CD4-positive, CD25-positive, alpha-beta regulatory T cell (primary cell): ENCODE measurements around the gene STK32C. TPM values are rescaled to one million over a fixed set of nuclear protein-coding genes. Genes with fewer than 3 reads are reported as not detected.

Experiments used
- ATAC-seq, 2 donors: fragments of 150-1000 bp; cut with Tn5 transposase; one replicate each; pipeline ENCODE4 v1.10.0; 2021; ENCODE audit warnings: low read depth in 2 of 2, moderate number of reproducible peaks in 2 of 2, moderate library complexity in 1 of 2
- DNase-seq, 3 donors: peaks; one replicate each; pipeline versions ENCODE4 v3.0.0 to v3.0.0-alpha.2; 2012 to 2022; ENCODE audit warnings: mixed read lengths in 1 of 3
- H3K27ac ChIP-seq: one replicate; pipeline ENCODE4 v1.7.0; 2013; ENCODE audit warnings: mild to moderate bottlenecking, low read length; ENCODE audit not compliant: insufficient read depth, poor library complexity, severe bottlenecking
- H3K27me3 ChIP-seq: one replicate; pipeline ENCODE4 v1.7.0; 2013; ENCODE audit warnings: low read length; ENCODE audit not compliant: control insufficient read depth, insufficient read depth
- H3K36me3 ChIP-seq: one replicate; pipeline ENCODE4 v1.7.0; 2013; ENCODE audit warnings: mild to moderate bottlenecking, low read length, moderate library complexity; ENCODE audit not compliant: control insufficient read depth, insufficient read depth
- H3K4me1 ChIP-seq: 2 replicates; pipeline ENCODE4 v1.7.0; 2013; ENCODE audit warnings: mild to moderate bottlenecking, low read length; ENCODE audit not compliant: insufficient read depth, control insufficient read depth, poor library complexity, severe bottlenecking
- H3K4me3 ChIP-seq: one replicate; pipeline ENCODE4 v1.7.0; 2013; ENCODE audit warnings: low read depth, mild to moderate bottlenecking, low read length, moderate library complexity
- H3K9me3 ChIP-seq, 2 experiments: 1 replicate in 1 of 2; 2 replicates in 1 of 2; pipeline ENCODE4 v1.7.0; 2013; ENCODE audit warnings: low read length in 2 of 2, mild to moderate bottlenecking in 1 of 2, moderate library complexity in 1 of 2; ENCODE audit not compliant: control insufficient read depth in 2 of 2
- H3K27ac Mint-ChIP-seq, 3 donors: one replicate each; pipeline ENCODE4 v1.8.0; 2020 to 2022; ENCODE audit warnings: mild to moderate bottlenecking in 3 of 3, mixed read lengths in 3 of 3, moderate library complexity in 2 of 3
- H3K27me3 Mint-ChIP-seq: one replicate; pipeline ENCODE4 v1.8.0; 2022; ENCODE audit warnings: mild to moderate bottlenecking, mixed read lengths
- H3K36me3 Mint-ChIP-seq: one replicate; pipeline ENCODE4 v1.8.0; 2020; ENCODE audit warnings: mixed read lengths
- H3K4me1 Mint-ChIP-seq, 4 donors: one replicate each; pipeline ENCODE4 v1.8.0; 2020 to 2022; ENCODE audit warnings: mixed read lengths in 4 of 4, mild to moderate bottlenecking in 1 of 4
- H3K4me3 Mint-ChIP-seq, 4 donors: one replicate each; pipeline ENCODE4 v1.8.0; 2020 to 2022; ENCODE audit warnings: mild to moderate bottlenecking in 4 of 4, mixed read lengths in 4 of 4, moderate library complexity in 3 of 4
- H3K9me3 Mint-ChIP-seq, 7 donors: one replicate each; pipeline ENCODE4 v1.8.0; 2020 to 2022; ENCODE audit warnings: mixed read lengths in 7 of 7, mild to moderate bottlenecking in 3 of 7, moderate library complexity in 2 of 7
- polyA plus RNA-seq, 4 donors: library from polyadenylated mRNA; unstranded; fragments of 300-500 nt; fragmentation: Illumina TruSeq; gene quantifications; one replicate each; pipeline ENCODE4 v1.2.3, GENCODE V29; 2021
- total RNA-seq: library from RNA; stranded (reverse); gene quantifications from one replicate; pipeline ENCODE4 v1.2.3, GENCODE V29; 2022

Gene STK32C
- total and polyA plus RNA-seq, 5 donors from 2014 or later, result 3.5 to 7.0 (median 6.6) TPM

DNA sequence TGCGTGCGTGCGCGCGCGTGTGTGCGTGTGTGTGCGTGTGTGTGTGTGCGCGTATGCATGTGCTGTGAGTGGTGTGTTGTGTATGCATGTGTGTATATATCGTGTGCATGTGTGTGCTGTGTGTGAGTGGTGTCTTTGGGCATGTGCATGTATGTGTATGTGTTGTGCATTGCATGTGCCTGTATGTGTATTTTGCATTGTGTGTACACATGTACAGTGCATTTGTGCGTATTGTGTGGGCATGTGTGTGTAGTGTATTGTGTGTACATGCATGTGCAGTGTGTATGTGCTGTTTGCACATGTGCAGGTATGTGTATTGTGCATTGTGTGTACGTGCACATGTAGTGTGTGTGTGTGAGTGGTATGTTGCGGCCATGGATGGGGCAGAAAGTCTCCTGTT is 127.0 kb downstream of the STK32C start:
- DNase-seq (no peak), ATAC-seq (no peak)
- Histone ChIP-seq H3K27me3 (peaks cover 9% of the 10 kb centered on the region), H3K9me3 (no peaks in the 10 kb centered on the region), H3K4me3 (no peak overlapping the region), H3K36me3 (no peaks in the 10 kb centered on the region), H3K27ac (no peak overlapping the region), H3K4me1 (peaks cover 3% of the 10 kb centered on the region)
- Mint-ChIP-seq H3K27me3 (peaks cover 11% of the 10 kb centered on the region), H3K27ac (no peak overlapping the region), H3K4me1 (peaks cover 0 to 6% (median 3%) of the 10 kb centered on the region in 4 donors), H3K4me3 (no peak overlapping the region), H3K9me3 (peaks cover 0 to 2% (median 0%) of the 10 kb centered on the region in 7 donors), H3K36me3 (no peaks in the 10 kb centered on the region)

DNA sequence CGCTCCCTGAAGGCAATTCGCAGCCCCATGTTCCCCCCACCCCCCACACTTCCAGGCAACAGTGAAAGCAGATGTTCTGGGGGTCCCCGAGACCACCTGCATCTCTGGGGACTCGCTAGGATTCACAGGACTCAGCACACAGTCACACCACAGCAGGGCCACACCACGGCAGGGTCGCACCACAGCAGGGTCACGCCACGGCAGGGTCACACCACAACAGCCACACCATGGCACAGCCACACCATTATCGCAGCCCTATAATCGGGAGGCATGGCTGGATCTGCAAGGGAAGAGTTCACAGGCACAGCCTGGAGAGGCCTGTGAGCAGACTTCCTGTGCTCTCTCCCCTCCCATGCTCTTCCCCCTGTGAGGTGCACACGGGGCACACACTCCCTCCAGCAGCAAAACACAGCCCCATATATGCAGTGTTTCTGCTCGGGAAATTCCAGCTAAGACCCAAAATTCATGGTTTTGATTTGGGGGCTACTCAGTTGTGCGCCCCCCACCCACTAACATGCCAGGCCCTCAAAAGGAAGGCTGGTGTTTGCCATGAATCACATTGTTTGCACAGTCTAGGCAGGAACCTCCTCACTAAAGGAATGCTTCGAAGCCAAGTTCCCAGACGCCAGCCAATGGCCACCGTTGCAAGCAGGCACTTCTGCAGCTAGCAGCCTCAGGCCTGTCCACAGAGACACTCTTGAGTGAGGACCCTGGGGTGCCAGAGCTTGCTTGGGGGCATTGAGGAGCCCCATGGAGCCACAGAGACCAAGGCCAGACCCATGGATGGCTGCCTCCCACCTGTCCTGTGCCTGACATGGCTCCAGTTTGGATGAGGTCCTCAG is 128.0 kb downstream of the STK32C start:
- H3K4me1 ChIP-seq, result no peaks in the 10 kb centered on the region
- no peaks in the 10 kb centered on the region for H3K36me3 ChIP-seq
- Mint-ChIP-seq H3K27ac (no peak overlapping the region), H3K4me1 (peaks cover 0 to 4% (median under 1%) of the 10 kb centered on the region in 4 donors), H3K4me3 (no peak overlapping the region), H3K9me3 (peaks cover 0 to 2% (median 0%) of the 10 kb centered on the region in 7 donors), H3K27me3 (peaks cover 8% of the 10 kb centered on the region), H3K36me3 (no peaks in the 10 kb centered on the region)
- H3K4me3 ChIP-seq, result no peak overlapping the region
- DNase-seq (no peak), ATAC-seq (no peak)
- H3K27ac ChIP-seq, result no peak overlapping the region
- H3K9me3 ChIP-seq, result no peaks in the 10 kb centered on the region
- H3K27me3 ChIP-seq, result peaks cover 7% of the 10 kb centered on the region

DNA sequence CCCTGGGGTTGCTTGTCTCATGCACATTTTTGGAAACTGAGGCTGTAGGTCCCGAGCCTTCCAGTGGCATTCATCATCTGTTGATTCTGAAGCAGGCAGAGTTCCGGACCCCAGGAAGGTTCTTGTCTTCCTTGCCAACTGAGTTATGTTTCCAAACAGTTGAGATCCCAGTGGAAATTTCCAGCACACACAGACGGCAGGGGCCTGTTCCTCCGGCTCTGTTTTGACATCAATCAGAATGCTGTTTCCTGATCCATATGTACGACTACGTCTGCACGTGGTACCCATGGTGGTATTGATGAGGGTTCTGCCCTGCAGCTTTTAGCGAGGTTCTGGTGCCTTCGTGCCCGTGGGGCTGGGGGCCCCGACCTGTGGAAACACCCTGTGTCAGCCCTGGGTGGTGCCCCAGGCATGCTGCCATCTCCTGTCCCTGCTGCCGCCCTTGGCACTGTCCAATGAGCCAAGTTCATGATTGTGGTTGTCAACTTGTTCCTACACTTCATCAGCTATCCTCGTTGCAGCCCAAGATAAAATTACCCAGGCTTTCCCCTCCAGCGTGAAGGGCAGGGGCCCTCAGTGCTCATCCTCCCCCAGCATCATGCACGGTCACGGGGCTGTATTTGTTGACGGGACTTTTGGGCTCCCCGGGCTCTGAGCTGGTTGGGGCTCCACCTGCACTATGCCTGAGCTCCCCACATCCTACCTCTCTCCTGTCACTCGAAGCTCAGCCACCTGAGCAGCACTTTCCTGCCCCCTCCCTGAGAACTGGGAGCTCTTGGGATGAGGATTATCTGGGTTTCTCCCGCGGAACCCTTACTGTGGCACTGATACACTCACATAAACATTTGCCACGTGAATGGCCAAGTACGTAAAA is 128.8 kb downstream of the STK32C start:
- H3K4me3 ChIP-seq, result no peak overlapping the region
- no peak overlapping the region for H3K27ac ChIP-seq
- Mint-ChIP-seq H3K27ac (no peak overlapping the region), H3K36me3 (no peaks in the 10 kb centered on the region), H3K4me3 (no peak overlapping the region), H3K9me3 (peaks cover 0 to 5% (median 0%) of the 10 kb centered on the region in 7 donors), H3K27me3 (peaks cover 4% of the 10 kb centered on the region), H3K4me1 (no peaks in the 10 kb centered on the region)
- ATAC-seq, result no peak
- H3K9me3 ChIP-seq, result no peaks in the 10 kb centered on the region
- peaks cover 7% of the 10 kb centered on the region for H3K27me3 ChIP-seq
- H3K36me3 ChIP-seq, result no peaks in the 10 kb centered on the region
- DNase-seq, result no peak
- no peaks in the 10 kb centered on the region for H3K4me1 ChIP-seq

DNA sequence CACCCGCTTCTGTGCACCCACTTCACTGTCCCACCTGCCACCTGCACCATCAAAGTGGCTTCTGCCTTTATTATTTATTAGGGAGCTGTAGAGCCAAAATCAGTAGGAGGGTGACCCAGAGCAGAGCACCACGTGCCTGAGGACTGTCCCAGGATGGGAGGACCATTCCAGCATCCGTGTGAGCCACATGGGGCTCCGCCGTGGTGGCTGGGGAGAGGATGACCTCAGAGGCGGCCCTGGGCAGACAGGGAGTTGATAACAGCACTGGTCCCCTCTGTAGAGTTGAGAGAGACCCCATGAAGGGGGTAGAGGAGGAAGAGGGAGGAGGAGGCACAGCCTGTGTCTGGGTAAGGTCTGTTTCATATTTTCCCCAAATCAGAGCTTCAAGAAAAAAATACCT is 129.7 kb downstream of the STK32C start:
- ATAC-seq (no peak), DNase-seq (no peak)
- H3K27ac Mint-ChIP-seq, result peak overlapping the region in 1 of 3 donors; percentile 36
- peaks cover 0 to 3% (median 0%) of the 10 kb centered on the region in 4 donors for H3K4me1 Mint-ChIP-seq
- Histone ChIP-seq H3K27me3 (peaks cover 7% of the 10 kb centered on the region), H3K4me3 (no peak overlapping the region), H3K9me3 (no peaks in the 10 kb centered on the region), H3K4me1 (no peaks in the 10 kb centered on the region), H3K36me3 (no peaks in the 10 kb centered on the region), H3K27ac (no peak overlapping the region)
- H3K9me3 Mint-ChIP-seq, result peaks cover 0 to 6% (median 0%) of the 10 kb centered on the region in 7 donors
- no peaks in the 10 kb centered on the region for H3K36me3 Mint-ChIP-seq
- no peak overlapping the region for H3K4me3 Mint-ChIP-seq
- peaks cover 3% of the 10 kb centered on the region for H3K27me3 Mint-ChIP-seq

DNA sequence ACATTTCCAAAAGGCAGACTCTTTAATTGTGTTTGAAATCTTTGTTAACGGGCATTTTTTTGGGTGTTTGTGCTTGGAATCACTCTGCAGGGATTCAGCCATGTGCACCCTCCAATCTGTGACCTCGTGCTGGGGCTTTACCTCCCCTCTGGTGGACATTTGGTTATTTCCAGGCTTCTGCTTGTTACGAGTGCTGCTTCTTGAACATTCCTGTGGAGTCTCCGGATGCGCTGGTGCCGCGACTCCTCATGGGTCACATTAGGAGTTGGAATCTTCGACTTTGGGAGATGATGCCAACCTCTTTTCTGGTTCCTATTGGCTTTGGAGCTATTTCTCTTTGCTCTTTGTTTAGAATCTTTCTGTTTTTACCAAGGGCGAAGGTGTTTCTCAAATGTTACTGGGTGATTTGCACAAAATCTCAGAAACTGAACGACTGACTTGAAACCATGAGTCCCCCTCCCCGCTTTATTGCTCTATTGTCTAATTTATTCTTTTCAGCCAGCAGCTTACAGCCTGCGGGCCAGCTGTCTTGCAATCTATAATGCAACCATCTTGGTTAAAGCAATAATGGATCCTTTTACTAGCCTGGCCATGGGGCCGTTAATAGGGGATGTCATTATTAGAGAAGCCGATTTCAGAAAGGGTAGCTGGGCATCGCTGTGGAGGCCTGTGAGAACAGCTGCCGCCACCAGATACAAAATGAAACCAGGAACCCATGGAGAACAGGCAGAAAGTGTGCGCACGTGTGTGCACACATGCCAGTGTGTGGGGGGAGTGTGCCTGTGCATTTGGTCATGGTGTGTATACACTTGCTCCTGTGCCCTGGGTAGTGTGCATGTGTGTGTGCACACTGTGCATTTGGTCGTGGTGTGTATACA is 130.9 kb downstream of the STK32C start:
- no peak overlapping the region for H3K4me3 ChIP-seq
- peaks cover 7% of the 10 kb centered on the region for H3K27me3 ChIP-seq
- H3K27ac ChIP-seq, result no peak overlapping the region
- H3K27me3 Mint-ChIP-seq, result peaks cover 4% of the 10 kb centered on the region
- no peaks in the 10 kb centered on the region for H3K36me3 Mint-ChIP-seq
- H3K36me3 ChIP-seq, result no peaks in the 10 kb centered on the region
- H3K4me1 ChIP-seq, result no peaks in the 10 kb centered on the region
- ATAC-seq, result no peak
- no peak overlapping the region for H3K4me3 Mint-ChIP-seq
- H3K9me3 Mint-ChIP-seq, result peaks cover 0 to 6% (median 0%) of the 10 kb centered on the region in 7 donors
- H3K27ac Mint-ChIP-seq, result peak overlapping the region in 1 of 3 donors; percentile 44
- no peak for DNase-seq
- H3K9me3 ChIP-seq, result no peaks in the 10 kb centered on the region
- H3K4me1 Mint-ChIP-seq, result peaks cover 0 to 3% (median 0%) of the 10 kb centered on the region in 4 donors

DNA sequence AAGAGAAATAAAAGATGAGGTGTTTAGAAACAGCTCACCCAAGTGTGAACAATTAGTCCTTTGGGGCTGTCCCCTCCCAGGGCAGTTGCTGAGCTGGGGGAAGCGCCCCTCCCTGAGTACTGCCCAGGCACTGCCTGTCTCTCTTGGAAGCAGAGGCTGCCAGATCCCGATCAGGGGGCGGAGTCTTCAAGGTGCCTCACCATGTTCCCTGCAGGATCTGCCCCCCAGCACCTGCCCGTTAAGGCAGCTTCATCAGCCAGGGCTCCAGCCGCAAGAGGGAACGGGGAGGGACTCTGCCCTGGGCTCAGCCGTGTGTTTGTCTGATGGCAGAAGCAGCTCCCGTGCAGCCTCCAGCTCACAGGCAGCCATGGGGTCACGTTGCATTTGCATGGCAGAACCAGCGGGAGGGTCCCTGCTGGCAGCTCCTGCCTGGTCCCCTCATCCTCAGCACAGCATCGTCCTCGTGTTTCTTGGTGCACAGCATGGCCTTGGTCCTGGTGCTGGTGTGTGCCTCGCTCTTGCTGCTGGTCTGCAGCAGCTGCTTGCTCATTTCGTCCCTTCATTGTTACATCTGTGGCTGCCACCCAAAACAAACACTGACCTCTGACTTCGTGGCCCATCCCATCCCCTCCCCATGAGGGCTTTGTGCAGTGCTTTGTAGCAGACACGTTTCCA is 131.7 kb downstream of the STK32C start:
- Mint-ChIP-seq H3K9me3 (peaks cover 0 to 6% (median 0%) of the 10 kb centered on the region in 7 donors), H3K36me3 (no peaks in the 10 kb centered on the region), H3K27me3 (peaks cover 4% of the 10 kb centered on the region), H3K4me3 (no peak overlapping the region), H3K4me1 (peaks cover 0 to 3% (median 0%) of the 10 kb centered on the region in 4 donors), H3K27ac (peak overlapping the region in 1 of 3 donors; percentile 44)
- no peak overlapping the region for H3K27ac ChIP-seq
- DNase-seq, result no peak
- no peak overlapping the region for H3K4me3 ChIP-seq
- no peak for ATAC-seq
- no peaks in the 10 kb centered on the region for H3K4me1 ChIP-seq
- no peaks in the 10 kb centered on the region for H3K9me3 ChIP-seq
- no peaks in the 10 kb centered on the region for H3K36me3 ChIP-seq
- H3K27me3 ChIP-seq, result peaks cover 7% of the 10 kb centered on the region

DNA sequence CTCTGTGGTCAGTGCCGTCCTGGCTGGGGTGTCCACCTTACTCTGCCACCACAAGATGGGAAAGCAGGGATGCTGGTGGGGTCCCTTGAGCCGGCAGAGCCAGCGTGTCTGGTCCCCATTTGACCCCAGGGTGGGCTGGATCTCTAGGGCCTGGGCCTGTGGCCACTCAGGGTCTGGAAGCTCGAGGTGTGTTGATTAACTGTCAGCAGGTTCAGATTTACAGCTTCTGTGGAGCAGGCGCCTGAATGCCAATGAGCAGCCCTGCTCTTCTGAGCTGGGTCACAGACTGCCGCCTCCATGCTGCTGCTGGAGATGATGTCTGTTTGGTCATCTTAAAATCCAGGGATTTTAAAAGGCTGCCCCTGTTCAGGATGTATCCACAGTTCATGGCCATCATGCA is 132.3 kb downstream of the STK32C start:
- Mint-ChIP-seq H3K4me1 (peaks cover 0 to 3% (median 0%) of the 10 kb centered on the region in 4 donors), H3K9me3 (peaks cover 0 to 6% (median 0%) of the 10 kb centered on the region in 7 donors)
- H3K4me1 ChIP-seq, result no peaks in the 10 kb centered on the region

More for the DNA sequence above, 132.3 kb downstream of the STK32C start:
- H3K4me3 ChIP-seq, result no peak overlapping the region
- no peak overlapping the region for H3K27ac ChIP-seq
- ATAC-seq (no peak), DNase-seq (no peak)
- no peak overlapping the region for H3K4me3 Mint-ChIP-seq
- peaks cover 4% of the 10 kb centered on the region for H3K27me3 Mint-ChIP-seq
- peaks cover 7% of the 10 kb centered on the region for H3K27me3 ChIP-seq
- H3K36me3 Mint-ChIP-seq, result no peaks in the 10 kb centered on the region
- no peak overlapping the region for H3K27ac Mint-ChIP-seq
- H3K36me3 ChIP-seq, result no peaks in the 10 kb centered on the region
- no peaks in the 10 kb centered on the region for H3K9me3 ChIP-seq
